ENCODE measurements around the gene ELP6. TPM values are rescaled to one million over a fixed set of nuclear protein-coding genes. Genes with fewer than 3 reads are reported as not detected.
"Not testable (repeated sequence)": the region's sequence is repeated elsewhere in the genome, so short reads cannot be mapped to it uniquely, and the experiment has no call there.

Gene ELP6
- total RNA-seq, 1 donor from 2014 or later, result 17.9 TPM

DNA sequence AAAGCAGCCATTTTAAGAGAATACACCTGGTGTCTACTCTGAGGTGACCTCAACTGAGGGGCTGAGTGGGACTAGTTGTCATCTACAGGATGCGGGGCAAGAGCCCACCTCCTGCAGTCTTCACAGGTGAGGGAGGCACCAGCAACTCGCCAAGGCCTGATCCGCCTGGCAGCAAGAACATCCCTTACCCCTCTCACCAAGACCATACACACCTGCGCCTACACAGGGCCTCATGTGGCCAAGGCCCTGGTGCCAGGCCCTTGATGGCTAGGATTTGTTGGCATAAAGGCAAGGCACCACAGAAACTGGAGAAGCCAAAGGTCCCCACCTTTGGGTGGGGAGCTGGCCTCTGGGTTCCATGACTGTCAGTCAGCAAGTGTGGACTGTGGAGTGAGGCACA, 18.4 kb downstream of the ELP6 start:
- intact Hi-C loops (cut with DNase I), result no loop called here
- H3K27ac ChIP-seq, result no peak overlapping the region
- peaks cover 39% of the 10 kb centered on the region for H3K36me3 ChIP-seq
- TF ChIP-seq CTCF (IDR thresholded peaks at IDR 0.05), result no peak
- no peak for DNase-seq
- no peak overlapping the region for H3K4me3 ChIP-seq
- no peaks in the 10 kb centered on the region for H3K9me3 ChIP-seq
- no peak for ATAC-seq
- no peaks in the 10 kb centered on the region for H3K4me1 ChIP-seq
- no peaks in the 10 kb centered on the region for H3K27me3 ChIP-seq

DNA sequence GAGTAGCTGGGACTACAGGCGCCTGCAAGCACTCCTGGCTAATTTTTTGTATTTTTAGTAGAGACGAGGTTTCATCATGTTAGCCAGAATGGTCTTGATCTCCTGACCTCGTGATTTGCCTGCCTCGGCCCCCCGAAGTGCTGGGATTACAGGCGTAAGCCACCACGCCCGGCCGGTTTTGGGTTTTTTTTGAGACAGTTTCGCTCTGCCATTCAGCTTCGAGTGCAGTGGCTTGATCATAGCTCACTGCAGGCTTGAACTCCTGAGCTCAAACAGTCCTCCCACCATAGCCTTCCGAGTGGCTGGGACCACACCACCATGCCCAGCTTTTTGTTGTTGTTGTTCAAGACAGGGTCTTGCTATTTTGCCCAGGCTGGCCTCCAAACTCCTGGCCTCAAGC, 21.7 kb downstream of the ELP6 start:
- TF ChIP-seq CTCF (IDR thresholded peaks at IDR 0.05), result no peak
- no peaks in the 10 kb centered on the region for H3K27me3 ChIP-seq

GRCh38 chr3:47491186-47491585, 22.3 kb downstream of the ELP6 start:
- TF ChIP-seq CTCF (IDR thresholded peaks at IDR 0.05), result no peak
- no peak overlapping the region for H3K27ac ChIP-seq
- H3K27me3 ChIP-seq, result no peaks in the 10 kb centered on the region
- peaks cover 18% of the 10 kb centered on the region for H3K36me3 ChIP-seq
- ATAC-seq, result no peak
- no peaks in the 10 kb centered on the region for H3K4me1 ChIP-seq
- H3K9me3 ChIP-seq, result no peaks in the 10 kb centered on the region
- no peak for DNase-seq
- H3K4me3 ChIP-seq, result no peak overlapping the region
- intact Hi-C loops (cut with DNase I), result no loop called here

More for the DNA sequence above, 21.7 kb downstream of the ELP6 start:
- H3K4me3 ChIP-seq, result no peak overlapping the region
- no peak overlapping the region for H3K27ac ChIP-seq
- peaks cover 24% of the 10 kb centered on the region for H3K36me3 ChIP-seq
- DNase-seq (no peak), ATAC-seq (no peak)
- H3K9me3 ChIP-seq, result no peaks in the 10 kb centered on the region
- intact Hi-C loops (cut with DNase I), result no loop called here
- no peaks in the 10 kb centered on the region for H3K4me1 ChIP-seq

DNA sequence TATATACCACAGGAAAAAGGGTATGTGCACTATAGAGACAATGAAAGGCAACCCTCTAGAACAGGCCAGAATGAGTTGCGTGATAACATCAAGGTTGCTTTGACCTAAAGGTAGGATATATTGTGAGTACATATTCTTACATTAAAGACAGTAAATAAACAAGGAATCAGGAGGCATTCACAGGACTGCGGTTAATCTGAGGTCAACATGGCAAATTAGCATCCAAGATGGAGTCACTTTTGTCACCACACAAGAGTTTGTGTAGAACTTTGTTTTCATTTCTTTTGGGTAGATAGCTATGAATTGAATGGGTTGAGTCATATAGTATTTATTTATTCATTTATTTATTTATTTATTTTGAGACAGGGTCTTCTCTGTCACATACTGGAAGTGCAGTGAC, 26.2 kb downstream of the ELP6 start:
- Histone ChIP-seq H3K9me3 (no peaks in the 10 kb centered on the region), H3K4me3 (no peak overlapping the region), H3K4me1 (no peaks in the 10 kb centered on the region), H3K36me3 (no peaks in the 10 kb centered on the region), H3K27ac (no peak overlapping the region), H3K27me3 (no peaks in the 10 kb centered on the region)
- DNase-seq (no peak), ATAC-seq (no peak)
- no peak for TF ChIP-seq CTCF (IDR thresholded peaks at IDR 0.05)
- intact Hi-C loops (cut with DNase I), result no loop called here

GRCh38 chr3:47485812-47486211, 27.7 kb downstream of the ELP6 start:
- intact Hi-C loops (cut with DNase I), result no loop called here
- no peak overlapping the region for H3K27ac ChIP-seq
- no peaks in the 10 kb centered on the region for H3K27me3 ChIP-seq
- H3K4me3 ChIP-seq, result no peak overlapping the region
- no peak for ATAC-seq
- no peaks in the 10 kb centered on the region for H3K36me3 ChIP-seq
- H3K4me1 ChIP-seq, result no peaks in the 10 kb centered on the region
- DNase-seq, result no peak
- no peaks in the 10 kb centered on the region for H3K9me3 ChIP-seq
- TF ChIP-seq CTCF (IDR thresholded peaks at IDR 0.05), result no peak

GRCh38 chr3:47482366-47482765, 31.1 kb downstream of the ELP6 start:
- Histone ChIP-seq H3K36me3 (no peaks in the 10 kb centered on the region), H3K4me3 (no peak overlapping the region), H3K4me1 (no peaks in the 10 kb centered on the region), H3K27me3 (no peaks in the 10 kb centered on the region), H3K9me3 (no peaks in the 10 kb centered on the region), H3K27ac (no peak overlapping the region)
- no peak for TF ChIP-seq CTCF (IDR thresholded peaks at IDR 0.05)
- ATAC-seq (no peak), DNase-seq (no peak)
- intact Hi-C loops (cut with DNase I), result no loop called here

DNA sequence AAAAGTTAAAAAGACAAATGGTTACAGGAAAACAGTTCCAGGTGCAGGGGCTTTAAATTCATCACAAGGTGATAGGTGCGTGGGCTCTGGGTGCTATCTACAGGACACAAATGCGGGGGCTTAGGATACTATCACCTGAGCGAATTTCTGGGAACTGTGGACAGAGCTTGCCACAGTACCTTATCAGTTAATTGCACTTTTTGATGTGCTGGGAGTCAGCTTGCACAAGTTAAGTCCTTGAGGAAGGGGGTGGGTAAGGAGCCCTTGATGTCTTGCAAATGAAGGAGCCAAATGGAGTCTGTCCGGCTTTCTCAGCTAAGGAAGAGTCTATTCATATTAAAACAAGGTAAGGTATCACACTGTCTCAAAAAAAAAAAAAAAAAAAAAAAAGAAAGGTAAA, 31.7 kb downstream of the ELP6 start:
- H3K36me3 ChIP-seq; ATAC-seq; H3K4me3 ChIP-seq; H3K9me3 ChIP-seq; H3K27me3 ChIP-seq; intact Hi-C loops (cut with DNase I); H3K4me1 ChIP-seq; H3K27ac ChIP-seq; DNase-seq: not testable (repeated sequence)

DNA sequence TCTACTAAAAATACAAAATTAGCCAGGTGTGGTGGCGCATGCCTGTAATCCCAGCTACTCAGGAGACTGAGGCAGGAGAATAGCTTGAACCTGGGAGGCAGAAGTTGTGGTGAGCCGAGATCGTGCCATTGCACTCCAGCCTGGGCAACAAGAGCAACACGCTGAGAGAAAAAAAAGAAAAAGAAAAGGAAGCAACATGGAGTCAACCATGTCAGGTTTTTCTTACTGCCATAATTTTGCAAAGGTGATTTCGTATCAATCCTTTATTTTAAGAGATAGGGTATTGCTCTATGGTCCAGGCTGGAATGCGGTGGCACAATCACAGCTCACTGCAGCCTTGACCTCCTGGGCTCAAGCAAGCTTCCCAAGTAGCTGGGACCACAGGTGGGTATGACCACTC, 33.2 kb downstream of the ELP6 start:
- H3K4me3 ChIP-seq; H3K9me3 ChIP-seq; ATAC-seq; H3K36me3 ChIP-seq; H3K27ac ChIP-seq; H3K27me3 ChIP-seq; intact Hi-C loops (cut with DNase I); DNase-seq: not testable (repeated sequence)
- H3K4me1 ChIP-seq, result peaks cover 13% of the 10 kb centered on the region

Data from upper lobe of right lung (tissue), 1 donor.